Endothelial cell (in vitro differentiated cells): ENCODE measurements around the gene SIN3A. TPM values are rescaled to one million over a fixed set of nuclear protein-coding genes. Genes with fewer than 3 reads are reported as not detected.
"Not testable (repeated sequence)": the region's sequence is repeated elsewhere in the genome, so short reads cannot be mapped to it uniquely, and the experiment has no call there.

Experiments used
- DNase-seq: peaks from one replicate; pipeline ENCODE4 v3.0.0; 2021; ENCODE audit warnings: low spot score
- H3K27ac Mint-ChIP-seq: one replicate; pipeline ENCODE4 v1.8.0; 2021; ENCODE audit warnings: mixed read lengths, inconsistent platforms; ENCODE audit not compliant: unreplicated experiment
- H3K27me3 Mint-ChIP-seq: one replicate; pipeline ENCODE4 v1.8.0; 2021; ENCODE audit warnings: mild to moderate bottlenecking, moderate library complexity, mixed read lengths, inconsistent platforms; ENCODE audit not compliant: unreplicated experiment
- H3K36me3 Mint-ChIP-seq: one replicate; pipeline ENCODE4 v1.8.0; 2021; ENCODE audit warnings: mild to moderate bottlenecking, low read depth, mixed read lengths, inconsistent platforms; ENCODE audit not compliant: unreplicated experiment
- H3K4me1 Mint-ChIP-seq: one replicate; pipeline ENCODE4 v1.8.0; 2021; ENCODE audit warnings: mild to moderate bottlenecking, mixed read lengths, inconsistent platforms; ENCODE audit not compliant: unreplicated experiment
- H3K4me3 Mint-ChIP-seq: one replicate; pipeline ENCODE4 v1.8.0; 2021; ENCODE audit warnings: mild to moderate bottlenecking, mixed read lengths, inconsistent platforms; ENCODE audit not compliant: unreplicated experiment
- H3K9me3 Mint-ChIP-seq: one replicate; pipeline ENCODE4 v1.8.0; 2021; ENCODE audit warnings: mixed read lengths, inconsistent platforms; ENCODE audit not compliant: unreplicated experiment
- total RNA-seq: library from RNA; stranded (reverse); fragmentation: NEBNext Ultra II Directional; extraction: Animal tissue kit (Norgen Biotek cat#: 25700); gene quantifications from one replicate; pipeline ENCODE4 v1.2.1, GENCODE V29; 2021; ENCODE audit not compliant: unreplicated experiment
- TF ChIP-seq, protein P1 (sequence below): fragments of 200-600 bp; sonication (generic); IDR thresholded peaks from one replicate; pipeline ENCODE4 v1.5.0; 2021; ENCODE audit warnings: antibody characterized with exemption; ENCODE audit not compliant: unreplicated experiment

Gene SIN3A
- total RNA-seq, 1 donor from 2014 or later: 67.3 TPM

DNA sequence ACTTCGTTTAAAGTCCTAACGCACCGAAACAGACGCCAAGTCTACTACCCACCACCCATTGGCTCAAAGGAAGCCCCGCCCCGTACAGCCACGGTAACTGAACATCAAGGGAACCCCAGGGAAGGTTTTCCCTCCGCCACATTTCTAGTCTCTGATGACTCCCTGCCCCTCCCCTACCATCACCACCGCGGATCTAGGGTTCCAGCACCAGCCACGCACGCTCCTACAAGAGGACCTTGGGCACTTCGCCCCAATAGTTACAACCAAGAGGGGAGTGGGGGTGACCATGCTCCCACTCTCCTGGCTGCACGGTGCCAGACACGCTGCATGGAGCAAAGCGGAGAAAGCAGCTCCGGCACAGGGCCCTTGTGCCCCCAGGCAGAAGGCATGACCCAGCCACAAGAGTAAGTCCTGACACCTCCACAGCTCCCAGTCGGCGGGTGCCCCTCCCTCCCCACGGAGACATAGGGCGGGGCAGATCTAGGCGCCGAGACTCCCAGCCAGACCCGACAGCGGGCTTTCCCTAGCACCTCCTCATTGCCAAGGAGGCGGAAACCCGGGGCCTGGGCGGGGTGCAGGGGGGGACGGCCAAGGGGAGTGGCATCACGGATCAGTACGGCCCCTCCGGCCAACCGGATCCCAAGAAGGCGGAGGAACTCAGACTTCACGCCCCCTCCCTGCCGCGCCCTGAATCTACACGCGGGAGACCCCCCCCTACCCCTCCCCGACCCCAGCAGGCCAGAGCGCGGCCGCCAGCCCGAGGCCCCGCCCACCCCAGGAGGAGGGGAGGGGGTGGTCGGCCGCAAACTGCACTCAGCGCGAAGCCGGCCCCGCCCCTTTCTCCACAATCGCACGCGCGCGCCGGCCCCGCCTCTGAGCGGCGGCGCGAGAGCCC is 936 bp downstream of the SIN3A start:
- H3K27me3 Mint-ChIP-seq: peaks cover 14% of the 10 kb centered on the region

DNA sequence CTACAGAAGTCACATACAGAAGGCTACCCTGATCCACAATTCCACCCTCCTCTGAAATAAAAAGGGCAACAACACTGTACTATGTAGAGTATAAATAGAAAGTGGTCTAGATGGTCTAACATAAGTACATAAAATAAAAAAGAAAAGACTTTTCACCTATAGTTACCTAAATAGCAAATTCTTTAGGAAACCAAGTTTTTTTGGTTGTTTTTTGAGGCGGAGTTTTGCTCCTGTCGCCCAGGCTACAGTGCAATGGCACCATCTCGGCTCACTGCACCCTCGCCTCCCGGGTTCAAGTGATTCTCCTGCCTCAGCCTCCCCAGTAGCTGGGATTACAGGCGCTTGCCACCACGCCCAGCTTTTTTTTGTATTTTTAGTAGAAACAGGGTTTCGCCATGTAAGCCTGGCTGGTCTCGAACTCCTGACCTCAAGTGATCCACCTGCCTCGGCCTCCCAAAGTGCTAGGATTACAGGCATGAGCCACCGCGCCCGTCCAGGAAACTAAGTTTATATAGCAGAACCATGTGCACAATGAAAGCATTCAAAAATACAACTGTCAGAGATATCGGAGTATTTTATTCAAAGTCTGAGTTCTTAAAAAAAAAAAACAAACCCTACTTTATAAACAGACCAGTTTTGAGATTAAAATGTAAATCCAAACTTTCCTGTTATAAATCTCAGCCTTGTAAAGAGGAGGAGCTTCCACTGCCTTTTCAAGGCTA is 1.7 kb downstream of the SIN3A start:
- Mint-ChIP-seq H3K27me3 (peaks cover 14% of the 10 kb centered on the region), H3K36me3 (peaks cover 5% of the 10 kb centered on the region), H3K27ac (peak overlapping the region; percentile 88), H3K4me1 (peaks cover 19% of the 10 kb centered on the region), H3K9me3 (no peaks in the 10 kb centered on the region), H3K4me3 (peak overlapping the region; percentile 96)
- no peak for DNase-seq
- TF ChIP-seq, protein P1, sequence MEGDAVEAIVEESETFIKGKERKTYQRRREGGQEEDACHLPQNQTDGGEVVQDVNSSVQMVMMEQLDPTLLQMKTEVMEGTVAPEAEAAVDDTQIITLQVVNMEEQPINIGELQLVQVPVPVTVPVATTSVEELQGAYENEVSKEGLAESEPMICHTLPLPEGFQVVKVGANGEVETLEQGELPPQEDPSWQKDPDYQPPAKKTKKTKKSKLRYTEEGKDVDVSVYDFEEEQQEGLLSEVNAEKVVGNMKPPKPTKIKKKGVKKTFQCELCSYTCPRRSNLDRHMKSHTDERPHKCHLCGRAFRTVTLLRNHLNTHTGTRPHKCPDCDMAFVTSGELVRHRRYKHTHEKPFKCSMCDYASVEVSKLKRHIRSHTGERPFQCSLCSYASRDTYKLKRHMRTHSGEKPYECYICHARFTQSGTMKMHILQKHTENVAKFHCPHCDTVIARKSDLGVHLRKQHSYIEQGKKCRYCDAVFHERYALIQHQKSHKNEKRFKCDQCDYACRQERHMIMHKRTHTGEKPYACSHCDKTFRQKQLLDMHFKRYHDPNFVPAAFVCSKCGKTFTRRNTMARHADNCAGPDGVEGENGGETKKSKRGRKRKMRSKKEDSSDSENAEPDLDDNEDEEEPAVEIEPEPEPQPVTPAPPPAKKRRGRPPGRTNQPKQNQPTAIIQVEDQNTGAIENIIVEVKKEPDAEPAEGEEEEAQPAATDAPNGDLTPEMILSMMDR: no peak

More for the DNA sequence above, 936 bp downstream of the SIN3A start:
- Mint-ChIP-seq H3K4me1 (peaks cover 19% of the 10 kb centered on the region), H3K36me3 (peaks cover 5% of the 10 kb centered on the region), H3K4me3 (peak overlapping the region; percentile 96), H3K27ac (peak overlapping the region; percentile 88), H3K9me3 (no peaks in the 10 kb centered on the region)
- DNase-seq: peak; percentile 97
- TF ChIP-seq, protein P1: no peak

DNA sequence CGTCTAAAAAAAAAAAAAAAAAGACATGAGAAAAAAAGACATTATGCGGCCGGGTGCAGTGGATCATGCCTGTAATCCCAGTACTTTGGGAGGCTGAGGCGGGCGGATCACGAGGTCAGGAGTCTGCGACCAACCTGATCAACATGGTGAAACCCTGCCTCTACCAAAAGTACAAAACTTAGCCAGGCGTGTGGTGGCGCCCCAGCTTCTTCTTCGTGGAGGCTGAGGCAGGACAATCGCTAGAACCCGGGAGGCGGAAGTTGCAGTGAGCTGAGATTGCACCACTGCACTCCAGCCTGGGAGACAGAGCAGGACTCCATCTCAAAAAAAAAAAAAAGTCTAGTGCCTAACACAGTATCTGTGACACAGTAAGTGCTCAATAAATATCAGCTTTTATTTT is 3.3 kb downstream of the SIN3A start:
- not testable (repeated sequence) for DNase-seq, H3K9me3 Mint-ChIP-seq, H3K27ac Mint-ChIP-seq, H3K27me3 Mint-ChIP-seq, H3K4me3 Mint-ChIP-seq
- H3K36me3 Mint-ChIP-seq: peaks cover 11% of the 10 kb centered on the region
- H3K4me1 Mint-ChIP-seq: peaks cover 19% of the 10 kb centered on the region

DNA sequence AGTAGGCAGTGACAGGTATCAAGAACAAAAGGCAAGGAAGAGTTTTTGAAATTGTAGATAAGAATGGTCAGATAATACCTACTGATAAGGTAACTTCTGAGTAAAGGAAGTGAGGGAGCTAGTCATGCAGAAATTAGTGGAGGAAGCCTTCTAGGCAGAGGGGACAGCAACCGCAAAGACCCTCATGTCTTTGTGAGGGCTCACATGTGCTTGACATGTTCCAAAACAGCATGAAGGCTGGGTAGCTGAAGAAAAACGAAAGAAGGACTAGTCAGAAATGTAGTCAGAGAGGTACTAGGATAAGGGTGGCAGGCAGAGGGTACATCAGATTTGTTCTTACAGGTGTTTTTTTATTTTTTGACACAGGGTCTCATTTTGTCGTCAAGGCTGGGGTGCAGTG is 5.3 kb downstream of the SIN3A start:
- Mint-ChIP-seq H3K27me3 (peaks cover 2% of the 10 kb centered on the region), H3K9me3 (no peaks in the 10 kb centered on the region), H3K4me3 (no peak overlapping the region), H3K4me1 (peaks cover 12% of the 10 kb centered on the region), H3K36me3 (peaks cover 11% of the 10 kb centered on the region), H3K27ac (peak overlapping the region; percentile 59)
- TF ChIP-seq, protein P1: no peak
- no peak for DNase-seq

DNA sequence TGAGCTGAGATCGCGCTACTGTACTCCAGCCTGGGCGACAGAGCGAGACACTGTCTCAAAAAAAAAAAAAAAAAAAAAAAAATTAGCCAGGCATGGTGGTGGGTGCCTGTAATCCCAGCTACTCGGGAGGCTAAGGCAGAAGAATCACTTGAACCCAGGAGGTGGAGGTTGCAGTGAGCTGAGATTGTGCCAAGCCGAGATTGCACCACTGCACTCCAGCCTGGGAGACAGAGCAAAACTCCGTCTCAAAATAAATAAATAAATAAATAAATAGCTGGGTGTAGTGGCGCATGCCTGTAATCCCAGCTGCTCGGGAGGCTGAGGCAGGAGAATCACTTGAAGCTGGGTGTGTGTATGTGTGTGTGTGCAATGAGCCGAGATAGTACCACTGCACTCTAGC is 6.2 kb downstream of the SIN3A start:
- H3K9me3 Mint-ChIP-seq, H3K27me3 Mint-ChIP-seq, H3K4me3 Mint-ChIP-seq, DNase-seq, H3K27ac Mint-ChIP-seq: not testable (repeated sequence)
- Mint-ChIP-seq H3K4me1 (peaks cover 11% of the 10 kb centered on the region), H3K36me3 (peaks cover 11% of the 10 kb centered on the region)

DNA sequence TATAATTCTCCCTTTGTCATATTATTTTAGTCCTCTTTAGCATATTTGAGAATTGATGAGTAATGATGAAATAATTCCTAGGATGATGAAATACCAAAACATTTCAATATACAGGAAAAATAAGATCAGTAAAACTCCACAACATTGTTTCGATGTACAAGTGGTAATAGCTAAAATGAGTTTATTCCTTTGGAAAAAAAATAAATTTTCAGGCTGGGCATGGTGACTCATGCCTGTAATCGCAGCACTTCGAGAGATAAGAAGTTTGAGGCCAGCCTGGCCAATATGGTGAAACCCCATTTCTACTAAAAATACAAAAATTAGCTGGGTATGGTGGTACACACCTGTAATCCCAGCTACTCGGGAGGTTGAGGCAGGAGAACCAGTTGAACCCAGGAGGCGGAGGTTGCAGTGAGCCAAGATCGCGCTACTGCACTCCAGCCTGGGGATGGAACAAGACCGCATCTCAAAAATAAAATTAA is 7.5 kb downstream of the SIN3A start:
- not testable (repeated sequence) for H3K9me3 Mint-ChIP-seq, H3K27me3 Mint-ChIP-seq, DNase-seq, H3K4me1 Mint-ChIP-seq, H3K27ac Mint-ChIP-seq, H3K4me3 Mint-ChIP-seq
- H3K36me3 Mint-ChIP-seq: peaks cover 11% of the 10 kb centered on the region
